ENCODE results near the gene CTBP2.

The CTBP2 gene

GRCh38 chr10:125008689-125009638, 151.4 kb downstream of the CTBP2 start:
- H3K4me1 Mint-ChIP-seq, result peaks cover 52% of the 10 kb centered on the region
- TF ChIP-seq CTCF (IDR thresholded peaks at IDR 0.05; ENCODE audit: unreplicated experiment in 3 of 3), result no peak
- peak overlapping the region; percentile 24 to 42 (median 26) for H3K27ac Mint-ChIP-seq
- no peaks in the 10 kb centered on the region for H3K9me3 Mint-ChIP-seq
- H3K27me3 Mint-ChIP-seq (ENCODE audit: low read depth), result peaks cover 3% of the 10 kb centered on the region
- H3K4me3 Mint-ChIP-seq, result no peak overlapping the region
- peaks cover 25% of the 10 kb centered on the region for H3K36me3 Mint-ChIP-seq (ENCODE audit: low read depth)

- H3K4me3 Mint-ChIP-seq, result peak overlapping the region in 1 of 3 experiments; percentile 11
- H3K27ac Mint-ChIP-seq, result peak overlapping the region; percentile 46 to 67 (median 64)
- H3K9me3 Mint-ChIP-seq, result no peaks in the 10 kb centered on the region
- H3K27me3 Mint-ChIP-seq (ENCODE audit: low read depth), result peaks cover 3% of the 10 kb centered on the region
- peaks cover 49% of the 10 kb centered on the region for H3K4me1 Mint-ChIP-seq
- peaks cover 20% of the 10 kb centered on the region for H3K36me3 Mint-ChIP-seq (ENCODE audit: low read depth)
- TF ChIP-seq CTCF (IDR thresholded peaks at IDR 0.05; ENCODE audit: unreplicated experiment in 3 of 3), result no peak
Observed at GRCh38 chr10:125007436-125007835, 152.9 kb downstream of the CTBP2 start.

GRCh38 chr10:125006921-125007426, 153.4 kb downstream of the CTBP2 start:
- H3K36me3 Mint-ChIP-seq (ENCODE audit: low read depth), result peaks cover 15% of the 10 kb centered on the region
- no peak for TF ChIP-seq CTCF (IDR thresholded peaks at IDR 0.05; ENCODE audit: unreplicated experiment in 3 of 3)
- H3K4me1 Mint-ChIP-seq, result peaks cover 49% of the 10 kb centered on the region
- H3K27me3 Mint-ChIP-seq (ENCODE audit: low read depth), result peaks cover 3% of the 10 kb centered on the region
- peak overlapping the region; percentile 46 to 67 (median 64) for H3K27ac Mint-ChIP-seq
- H3K9me3 Mint-ChIP-seq, result no peaks in the 10 kb centered on the region
- H3K4me3 Mint-ChIP-seq, result peak overlapping the region in 1 of 3 experiments; percentile 11

- no peak for TF ChIP-seq CTCF (IDR thresholded peaks at IDR 0.05; ENCODE audit: unreplicated experiment in 3 of 3)
- H3K27ac Mint-ChIP-seq, result peak overlapping the region; percentile 67 to 82 (median 72)
- peaks cover 50% of the 10 kb centered on the region for H3K4me1 Mint-ChIP-seq
- no peaks in the 10 kb centered on the region for H3K9me3 Mint-ChIP-seq
- H3K27me3 Mint-ChIP-seq (ENCODE audit: low read depth), result peaks cover 3% of the 10 kb centered on the region
- peaks cover 11% of the 10 kb centered on the region for H3K36me3 Mint-ChIP-seq (ENCODE audit: low read depth)
- H3K4me3 Mint-ChIP-seq, result no peak overlapping the region
Observed at GRCh38 chr10:125006188-125006680, 154.1 kb downstream of the CTBP2 start.

- H3K36me3 Mint-ChIP-seq (ENCODE audit: low read depth), result peaks cover 12% of the 10 kb centered on the region
- H3K4me3 Mint-ChIP-seq, result no peak overlapping the region
- H3K4me1 Mint-ChIP-seq, result peaks cover 55% of the 10 kb centered on the region
- H3K9me3 Mint-ChIP-seq, result no peaks in the 10 kb centered on the region
- no peak for TF ChIP-seq CTCF (IDR thresholded peaks at IDR 0.05; ENCODE audit: unreplicated experiment in 3 of 3)
- H3K27me3 Mint-ChIP-seq (ENCODE audit: low read depth), result peaks cover 3% of the 10 kb centered on the region
- H3K27ac Mint-ChIP-seq, result no peak overlapping the region
Observed at GRCh38 chr10:125005312-125006187, 154.8 kb downstream of the CTBP2 start.
